ENCODE results near the gene DNAH1. TPM values are rescaled to one million over a fixed set of nuclear protein-coding genes. Genes with fewer than 3 reads are reported as not detected.

DNAH1 gene
- total RNA-seq, 1 experiment from 2014 or later, result 1.0 TPM

DNA sequence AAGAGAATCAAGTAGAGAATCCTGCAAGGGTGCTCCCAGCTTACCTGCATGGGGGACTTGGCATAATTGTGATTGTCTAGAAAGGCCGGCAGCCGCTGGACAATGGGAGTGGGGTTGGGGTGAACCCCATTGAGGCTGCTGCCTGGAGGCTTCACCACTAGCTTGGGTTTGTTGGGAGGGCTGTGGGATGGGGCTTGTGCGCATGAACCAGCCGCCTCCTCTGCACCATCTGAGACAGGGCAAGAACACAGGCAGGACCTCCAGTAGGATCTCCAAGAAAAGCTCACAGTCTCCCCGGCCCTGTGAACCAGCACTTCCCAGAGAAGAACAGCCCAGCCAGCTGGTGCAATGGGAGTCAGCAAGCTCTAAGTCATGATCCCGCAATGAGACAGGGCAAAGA is 88.9 kb downstream of the DNAH1 start:
- in situ Hi-C loops (cut with HindIII; ENCODE audit: low pct_unique_long_range_greater_than_20kb, low sequenced_read_pairs), result no loop called here
- DNase-seq (ENCODE audit: low read depth), result no peak

DNA sequence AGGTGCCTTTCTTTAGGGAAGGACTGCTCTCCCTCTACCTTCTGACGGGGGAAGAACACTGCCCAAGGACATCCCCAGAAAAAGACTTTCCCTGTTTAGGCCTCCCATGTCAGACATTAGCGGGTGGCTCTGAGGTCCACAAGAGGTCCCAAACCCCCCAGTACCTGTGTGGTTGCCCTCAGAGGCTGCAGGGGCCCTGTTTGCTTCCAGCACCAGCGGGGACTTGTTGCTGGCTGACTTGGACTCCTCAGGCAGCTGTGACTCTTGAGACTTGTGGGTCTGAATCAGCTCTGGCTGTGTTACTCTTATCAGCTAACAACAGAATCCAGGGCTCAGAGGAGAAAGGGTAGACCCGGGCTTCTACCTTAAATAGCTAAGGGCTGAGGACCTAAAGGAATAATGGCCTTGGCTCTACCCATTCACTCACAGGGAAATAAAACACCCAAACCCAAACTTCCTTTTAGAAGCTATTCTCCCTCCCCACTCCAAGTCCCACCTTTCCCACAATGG is 89.5 kb downstream of the DNAH1 start:
- in situ Hi-C loops (cut with HindIII; ENCODE audit: low pct_unique_long_range_greater_than_20kb, low sequenced_read_pairs), result no loop called here
- DNase-seq (ENCODE audit: low read depth), result no peak

DNA sequence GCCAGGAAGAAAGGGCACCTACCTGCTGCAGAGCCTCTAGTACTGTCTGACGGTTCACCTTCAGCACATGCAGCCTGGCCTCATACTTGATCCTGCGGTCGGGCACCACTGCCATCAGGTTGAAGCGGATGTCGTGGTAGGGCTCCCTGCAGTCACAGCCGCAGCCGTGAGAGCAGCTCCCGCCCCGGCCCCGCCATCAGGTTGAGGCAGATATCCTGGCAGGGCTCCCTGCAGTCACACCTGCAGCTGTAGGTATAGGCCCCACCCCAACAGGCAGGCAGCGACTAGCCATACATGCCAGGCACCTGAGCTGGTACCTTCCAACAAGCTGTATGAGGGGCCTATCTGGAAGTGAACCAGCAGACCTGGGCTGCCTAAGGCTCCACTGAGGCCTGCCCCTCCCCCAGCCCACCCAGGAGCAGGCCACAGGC is 90.1 kb downstream of the DNAH1 start:
- DNase-seq (ENCODE audit: low read depth), result no peak
- in situ Hi-C loops (cut with HindIII; ENCODE audit: low pct_unique_long_range_greater_than_20kb, low sequenced_read_pairs), result no loop called here

DNA sequence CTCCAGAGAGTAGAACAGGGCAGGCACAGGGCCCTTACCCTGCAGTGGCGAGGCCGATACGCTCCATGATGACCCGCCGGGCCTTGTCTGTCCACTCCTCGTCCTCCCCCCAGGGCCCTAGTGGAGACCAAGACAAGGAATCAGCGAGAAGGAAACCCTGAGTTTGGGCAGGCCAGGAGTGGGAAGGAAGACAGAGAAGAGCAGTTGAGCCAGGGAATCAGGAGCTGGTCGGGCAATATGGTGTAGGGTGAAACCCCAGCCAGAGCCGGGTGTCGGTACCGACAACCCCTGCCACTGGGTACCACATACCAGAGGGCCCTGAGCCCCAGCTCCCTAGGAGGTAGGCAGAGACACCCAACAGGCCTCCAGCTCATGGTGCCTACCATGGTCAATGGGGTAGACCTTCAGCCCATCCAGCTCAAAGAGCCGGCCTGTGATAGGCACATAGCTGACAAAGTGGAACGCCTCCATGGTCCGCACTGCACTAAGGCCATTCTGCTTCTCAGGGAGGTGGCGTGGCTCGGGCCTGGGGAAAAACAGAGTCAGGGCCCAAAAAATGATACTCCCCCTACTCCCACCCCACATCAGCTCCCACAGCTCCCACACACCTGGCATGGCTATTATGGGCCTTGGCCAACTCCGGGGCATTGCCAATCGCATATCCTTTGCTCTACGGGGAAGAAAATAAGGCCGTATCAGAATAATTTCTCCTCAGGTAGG is 90.8 kb downstream of the DNAH1 start:
- in situ Hi-C loops (cut with HindIII; ENCODE audit: low pct_unique_long_range_greater_than_20kb, low sequenced_read_pairs), result no loop called here
- no peak for DNase-seq (ENCODE audit: low read depth)

DNA sequence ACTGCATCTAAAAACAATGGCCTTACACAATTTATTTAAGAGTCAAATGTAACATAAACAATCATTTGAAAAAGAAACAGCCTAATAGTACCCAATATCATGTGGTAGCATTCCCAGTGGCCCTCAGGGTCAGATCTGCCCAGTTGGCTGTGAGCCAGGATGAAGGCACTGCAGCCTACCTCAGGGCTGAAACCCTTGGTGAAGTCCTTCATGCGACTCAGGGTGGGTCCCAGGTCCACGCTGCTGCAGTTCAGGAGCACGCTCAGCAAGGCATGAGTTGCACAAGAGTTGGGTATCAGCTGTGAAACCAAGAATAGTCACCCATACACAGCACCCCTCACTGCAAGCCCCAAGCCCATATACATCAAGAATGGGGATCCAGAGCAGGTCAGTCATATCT is 91.7 kb downstream of the DNAH1 start:
- in situ Hi-C loops (cut with HindIII; ENCODE audit: low pct_unique_long_range_greater_than_20kb, low sequenced_read_pairs), result no loop called here
- DNase-seq (ENCODE audit: low read depth), result no peak

DNA sequence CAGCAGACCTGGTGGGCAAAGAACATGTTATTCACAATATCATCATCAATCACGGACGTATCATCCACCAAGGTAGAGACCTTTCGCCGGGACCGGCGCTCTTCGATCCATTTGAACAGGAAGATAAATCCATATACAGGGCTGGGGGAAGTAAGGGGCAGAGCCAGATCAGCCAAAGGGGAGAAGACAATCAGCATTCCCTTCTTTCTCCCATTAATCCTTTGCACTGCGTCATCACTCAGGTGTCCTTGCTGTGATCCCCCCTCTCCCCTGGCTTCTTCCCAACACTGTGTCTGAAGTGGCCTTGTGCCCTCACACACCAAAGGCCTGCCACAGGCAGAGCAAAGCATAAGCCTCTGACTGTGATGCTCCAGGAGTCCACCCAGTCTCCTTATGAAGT is 92.3 kb downstream of the DNAH1 start:
- in situ Hi-C loops (cut with HindIII; ENCODE audit: low pct_unique_long_range_greater_than_20kb, low sequenced_read_pairs), result no loop called here
- DNase-seq (ENCODE audit: low read depth), result no peak

DNA sequence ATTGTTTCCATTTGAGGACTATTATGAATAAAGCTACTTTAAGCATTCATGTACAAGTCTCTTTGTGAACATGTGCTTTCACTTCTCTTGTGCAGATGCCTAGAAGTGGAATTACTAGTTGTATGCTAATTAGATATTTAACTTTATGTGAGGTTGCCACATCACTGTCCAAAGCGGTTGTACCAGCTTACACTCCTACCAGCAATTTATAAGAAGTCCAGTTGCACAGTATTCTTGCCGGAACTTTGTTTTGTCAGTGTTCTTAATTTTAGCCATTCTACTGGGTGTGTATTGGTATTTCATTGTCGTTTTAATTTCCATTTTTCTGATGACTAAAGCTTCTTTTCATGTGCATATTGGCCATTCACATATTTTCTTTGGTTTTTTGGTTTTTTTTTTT is 99.7 kb downstream of the DNAH1 start:
- in situ Hi-C loops (cut with HindIII; ENCODE audit: low pct_unique_long_range_greater_than_20kb, low sequenced_read_pairs), result no loop called here
- no peak for DNase-seq (ENCODE audit: low read depth)

DNA sequence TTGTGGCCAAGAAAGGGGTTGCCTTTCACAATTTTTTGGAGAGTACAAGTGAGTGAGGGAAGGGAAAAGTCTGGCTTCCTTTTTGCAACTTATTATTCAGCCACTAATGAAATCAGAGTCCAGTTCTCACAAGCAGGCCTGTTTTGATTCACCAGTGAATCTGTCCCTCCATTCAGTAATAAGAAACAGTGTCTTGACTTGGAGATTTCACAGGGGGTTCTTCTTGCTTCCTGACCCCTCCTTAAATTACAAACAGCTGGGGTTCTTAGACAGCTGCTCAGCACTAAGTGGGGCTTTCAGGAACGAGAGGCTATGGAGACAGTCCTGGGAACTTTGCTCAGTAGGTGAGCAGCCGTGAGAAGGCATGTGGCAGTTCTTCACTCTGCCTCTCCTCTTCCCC is 104.3 kb downstream of the DNAH1 start:
- in situ Hi-C loops (cut with HindIII; ENCODE audit: low pct_unique_long_range_greater_than_20kb, low sequenced_read_pairs), result no loop called here
- no peak for DNase-seq (ENCODE audit: low read depth)

DNA sequence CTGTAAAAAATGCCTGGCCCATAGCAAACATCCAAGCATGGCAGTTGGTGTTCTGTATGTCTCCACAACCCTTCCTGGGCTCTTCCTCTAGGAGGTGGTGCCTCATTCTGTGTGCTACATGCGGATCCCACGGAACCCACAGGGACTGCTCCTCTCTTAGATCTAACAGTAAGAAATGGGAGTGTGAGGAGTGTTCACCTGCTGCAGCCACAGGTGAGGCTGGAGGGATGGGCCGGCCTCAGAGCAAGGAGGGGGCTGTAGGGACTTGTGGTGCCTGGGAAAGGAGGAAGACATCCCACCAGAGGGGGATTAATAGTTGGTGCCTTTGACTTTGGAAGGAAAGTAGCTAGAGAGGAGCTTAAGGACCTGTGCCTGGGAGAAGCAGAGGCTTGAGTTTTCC is 106.5 kb downstream of the DNAH1 start:
- in situ Hi-C loops (cut with HindIII; ENCODE audit: low pct_unique_long_range_greater_than_20kb, low sequenced_read_pairs), result no loop called here

DNA sequence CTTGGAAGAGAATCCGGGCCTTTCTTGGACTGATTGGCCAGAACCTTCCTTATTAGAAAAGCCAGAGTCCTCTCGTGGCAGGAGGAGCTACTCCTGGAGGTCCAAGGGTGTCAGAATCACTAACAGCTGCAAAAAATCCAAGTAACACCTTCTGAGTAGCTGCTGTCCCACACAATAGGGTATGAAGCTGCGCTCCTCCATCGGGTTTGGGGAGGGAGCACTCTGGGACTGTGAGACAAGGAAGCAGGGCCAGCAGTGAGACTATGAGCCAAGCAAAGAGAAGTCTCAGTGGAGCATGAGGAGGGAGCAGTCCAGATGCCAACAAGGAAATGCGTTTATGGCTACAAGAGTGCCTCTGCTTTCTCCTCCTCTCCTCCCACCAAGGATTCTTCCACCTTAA is 107.1 kb downstream of the DNAH1 start:
- DNase-seq (ENCODE audit: low read depth), result no peak

More for the DNA sequence above, 106.5 kb downstream of the DNAH1 start:
- no peak for DNase-seq (ENCODE audit: low read depth)

DNA sequence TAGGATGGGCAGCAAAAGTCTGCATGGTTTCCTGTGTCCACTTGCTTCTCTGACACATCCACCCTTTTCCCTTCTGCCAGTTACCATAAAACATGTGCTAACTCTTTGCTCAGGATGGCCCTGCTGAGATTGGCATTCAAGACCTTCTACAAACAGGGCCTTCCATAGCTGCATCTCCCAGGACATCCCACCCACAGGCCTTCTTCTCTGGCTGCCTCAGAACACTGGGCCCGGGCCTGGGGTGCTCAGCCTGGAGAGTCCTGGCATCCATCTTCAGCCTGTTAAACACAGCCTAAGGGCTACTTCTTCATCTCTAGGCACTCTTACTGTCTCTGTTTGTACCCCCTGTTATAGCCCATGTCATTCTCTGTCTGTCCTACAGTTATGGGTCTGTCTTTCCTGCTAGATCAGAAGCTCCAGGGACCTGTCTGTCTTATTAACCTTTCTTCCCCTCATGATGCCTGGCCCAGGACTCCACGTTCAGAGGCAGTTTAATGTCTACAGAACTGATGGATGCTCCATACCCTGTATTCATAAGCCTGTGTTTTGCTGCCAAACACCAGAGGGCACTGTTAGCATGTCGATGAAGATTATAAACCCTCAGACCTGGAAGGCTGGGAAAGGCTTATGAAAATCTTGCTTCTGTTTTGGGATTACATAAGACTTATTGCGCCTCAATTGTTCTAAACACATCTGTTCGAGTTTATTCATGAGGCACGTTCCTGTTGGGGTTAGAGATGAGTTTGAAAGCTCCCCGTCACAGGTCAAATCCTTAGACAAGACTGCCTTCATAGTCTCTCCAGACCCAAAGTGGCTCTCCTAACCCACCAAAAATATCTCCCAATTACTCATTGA is 112.3 kb downstream of the DNAH1 start:
- DNase-seq (ENCODE audit: low read depth), result peak; percentile 31
- in situ Hi-C loops (cut with HindIII; ENCODE audit: low pct_unique_long_range_greater_than_20kb, low sequenced_read_pairs), result no loop called here

More for the DNA sequence above, 107.1 kb downstream of the DNAH1 start:
- in situ Hi-C loops (cut with HindIII; ENCODE audit: low pct_unique_long_range_greater_than_20kb, low sequenced_read_pairs), result no loop called here

DNA sequence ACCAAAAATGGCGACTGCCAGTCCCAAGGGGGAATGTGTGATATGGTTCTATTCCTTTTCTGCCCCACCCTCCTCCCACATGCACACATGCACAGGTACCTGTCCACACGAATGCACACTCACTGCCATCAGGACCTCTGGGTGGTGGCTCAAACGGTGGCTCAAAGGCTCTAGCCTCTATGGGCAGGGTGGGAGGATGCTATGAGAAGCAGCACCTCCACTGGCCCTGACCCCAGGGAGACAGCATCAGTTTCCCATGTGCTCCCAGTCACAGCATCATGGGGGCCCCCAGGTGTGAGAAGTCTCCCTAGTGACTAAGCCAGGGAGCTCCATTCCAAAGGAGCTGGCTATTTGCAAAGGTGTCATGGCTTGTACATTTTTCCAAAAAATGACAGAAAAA is 112.9 kb downstream of the DNAH1 start:
- in situ Hi-C loops (cut with HindIII; ENCODE audit: low pct_unique_long_range_greater_than_20kb, low sequenced_read_pairs), result no loop called here
- DNase-seq (ENCODE audit: low read depth), result no peak

DNA sequence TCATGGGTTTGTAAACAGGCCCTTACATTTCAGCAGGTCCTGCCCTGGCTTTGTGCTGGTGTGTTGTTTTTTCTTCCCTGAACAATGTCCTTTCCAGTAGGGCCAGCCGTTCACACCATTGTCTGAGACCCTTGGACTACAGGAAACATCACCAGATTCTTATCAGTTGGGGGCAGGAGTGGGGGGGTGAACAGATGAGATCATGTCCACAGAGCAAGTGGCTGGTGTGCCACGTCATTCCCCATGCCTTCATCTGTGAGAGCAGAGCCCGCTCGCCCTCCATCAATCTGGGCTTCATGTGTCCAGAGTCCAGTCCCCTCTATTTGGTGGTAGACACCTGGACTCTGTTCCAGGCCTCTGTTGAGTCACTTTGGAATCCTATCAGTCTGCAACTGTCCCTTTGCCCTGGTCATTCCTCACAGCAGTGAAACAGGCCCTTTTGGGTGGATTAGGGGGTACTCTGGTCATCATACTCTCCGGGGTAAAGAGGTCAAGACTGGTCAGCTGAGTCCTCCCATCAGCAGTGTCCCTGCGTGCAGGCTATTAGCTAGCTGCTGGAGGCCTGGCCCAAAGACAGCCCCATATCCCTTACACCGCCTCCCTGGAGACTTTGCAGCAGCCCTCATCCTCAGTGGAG is 113.8 kb downstream of the DNAH1 start:
- no peak for DNase-seq (ENCODE audit: low read depth)
- in situ Hi-C loops (cut with HindIII; ENCODE audit: low pct_unique_long_range_greater_than_20kb, low sequenced_read_pairs), result no loop called here

DNA sequence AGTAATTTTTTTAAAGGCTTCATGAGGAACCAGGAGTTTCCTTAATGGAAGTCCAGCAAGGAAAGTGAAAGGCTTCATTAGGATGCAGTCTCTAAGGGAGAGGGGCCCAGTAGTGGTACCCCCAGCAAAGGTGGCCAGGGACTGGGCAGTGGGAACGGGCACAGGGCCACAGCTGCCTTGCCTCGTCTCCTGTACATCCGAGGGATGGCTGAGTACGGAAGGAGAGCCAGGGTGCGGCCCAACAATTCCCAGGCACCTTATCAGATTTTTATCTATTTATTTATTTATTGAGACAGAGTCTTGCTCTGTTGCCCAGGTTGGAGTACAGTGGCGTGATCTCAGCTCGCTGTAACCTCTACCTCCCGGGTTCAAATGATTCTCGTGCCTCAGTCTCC is 114.3 kb downstream of the DNAH1 start:
- no peak for DNase-seq (ENCODE audit: low read depth)
- in situ Hi-C loops (cut with HindIII; ENCODE audit: low pct_unique_long_range_greater_than_20kb, low sequenced_read_pairs), result no loop called here

DNA sequence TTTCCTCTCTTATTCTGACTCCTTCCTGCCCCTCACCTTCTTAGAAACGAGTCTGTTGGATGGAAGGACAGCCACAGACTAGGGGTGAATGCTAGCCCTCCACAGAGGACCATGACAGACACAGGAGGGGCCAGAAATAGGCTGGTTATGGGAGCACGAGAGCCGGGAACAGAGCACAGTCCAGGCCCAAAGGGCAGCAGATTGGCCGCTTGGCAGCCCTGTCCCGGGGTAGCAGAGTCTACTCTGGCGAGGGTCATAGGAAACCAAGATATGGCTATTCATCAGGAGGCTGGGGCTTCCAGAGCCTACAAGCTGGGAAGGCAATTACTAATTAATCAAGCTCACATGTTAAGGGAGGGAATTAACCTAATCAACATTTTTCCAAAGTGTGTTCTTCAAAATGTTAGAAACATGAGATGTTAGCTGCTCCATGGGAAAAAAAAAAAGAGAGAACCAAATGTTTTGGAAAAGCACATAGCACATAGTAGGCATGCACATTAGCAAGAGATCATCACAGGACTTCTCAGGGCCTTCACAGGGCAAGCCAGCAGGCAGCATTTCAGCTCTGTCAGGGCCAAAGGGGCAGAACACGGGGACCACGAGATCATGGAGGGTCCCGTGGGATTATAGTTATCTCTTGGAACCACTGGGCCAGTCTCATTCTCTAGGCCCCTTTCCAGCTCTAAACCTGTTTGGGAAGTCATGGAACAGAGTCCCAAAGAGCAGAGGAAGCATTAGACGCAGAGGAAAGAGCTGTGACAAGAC is 115.5 kb downstream of the DNAH1 start:
- in situ Hi-C loops (cut with HindIII; ENCODE audit: low pct_unique_long_range_greater_than_20kb, low sequenced_read_pairs), result no loop called here
- DNase-seq (ENCODE audit: low read depth), result no peak

DNA sequence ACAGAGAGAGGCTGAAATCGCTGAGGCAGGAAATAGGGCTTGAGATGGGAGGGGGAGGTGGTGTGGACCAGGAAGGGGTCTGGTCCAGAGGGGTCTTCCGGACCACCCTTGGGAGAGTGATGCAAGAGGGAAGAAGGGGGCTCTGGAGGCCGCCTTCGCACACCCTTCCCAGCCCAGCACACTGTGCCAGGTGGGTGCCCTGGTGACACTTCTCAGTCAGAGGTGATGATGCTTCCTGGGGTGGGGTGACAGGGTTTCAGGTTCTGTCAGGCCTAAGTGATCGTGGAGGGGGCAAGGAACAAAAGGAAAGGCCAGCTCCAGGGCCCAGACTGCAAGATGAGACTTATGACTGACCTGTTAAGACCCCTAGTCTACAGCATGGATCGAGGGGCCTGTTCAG is 116.1 kb downstream of the DNAH1 start:
- DNase-seq (ENCODE audit: low read depth), result no peak
- in situ Hi-C loops (cut with HindIII; ENCODE audit: low pct_unique_long_range_greater_than_20kb, low sequenced_read_pairs), result no loop called here

DNA sequence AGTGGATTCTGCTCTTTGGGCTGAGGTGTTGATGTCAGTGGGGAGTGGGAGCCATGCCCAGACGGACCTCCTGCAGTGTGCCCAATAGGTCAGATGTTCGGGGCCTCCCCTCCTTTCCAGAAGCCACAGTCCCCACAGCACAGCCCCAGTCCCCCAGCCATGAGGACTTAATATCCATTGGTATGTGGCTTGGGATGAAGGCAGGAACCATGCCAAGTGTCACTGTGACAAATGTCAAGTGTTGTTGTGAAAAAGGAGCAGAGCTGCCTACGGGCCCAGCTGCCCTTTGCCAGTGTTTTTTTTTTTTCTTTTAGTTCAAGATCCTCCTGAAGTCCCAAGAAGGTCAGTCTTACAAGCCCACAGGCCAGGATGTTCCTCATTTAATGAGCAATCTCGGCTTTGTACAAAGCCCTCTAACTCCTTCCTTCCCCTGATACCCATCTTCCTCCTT is 116.6 kb downstream of the DNAH1 start:
- in situ Hi-C loops (cut with HindIII; ENCODE audit: low pct_unique_long_range_greater_than_20kb, low sequenced_read_pairs), result no loop called here
- no peak for DNase-seq (ENCODE audit: low read depth)

DNA sequence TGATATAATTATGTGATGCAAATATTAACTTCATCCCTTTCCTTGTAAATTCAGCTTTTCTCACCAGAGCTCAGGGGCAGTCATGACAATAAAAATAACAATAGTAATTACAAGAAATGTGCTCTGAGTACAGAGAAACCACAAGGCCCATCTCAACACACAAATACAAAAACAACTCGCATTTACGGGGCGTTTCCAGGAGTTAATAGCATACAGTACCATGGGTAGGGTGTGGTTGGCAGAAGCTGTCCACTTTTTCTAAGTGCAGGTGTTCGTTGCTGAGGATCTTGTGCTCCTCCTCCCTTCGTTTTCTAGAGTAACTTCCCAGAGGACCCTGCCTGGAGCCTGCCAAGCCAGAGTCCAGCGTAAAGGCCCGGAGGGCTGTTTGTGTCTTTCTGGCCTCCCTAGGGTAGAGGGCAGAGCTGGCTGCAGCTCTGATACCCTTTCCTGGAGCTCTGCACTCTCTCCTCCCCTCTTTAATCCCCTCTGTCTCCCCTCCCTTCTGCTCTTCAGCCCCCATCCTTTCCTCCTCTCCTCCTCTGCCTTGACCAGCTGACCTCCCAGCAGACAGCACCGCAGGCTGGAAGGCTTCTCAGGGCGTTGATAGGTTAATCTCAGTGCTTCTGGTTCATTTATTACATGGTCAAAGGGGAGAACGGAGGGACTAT is 117.3 kb downstream of the DNAH1 start:
- in situ Hi-C loops (cut with HindIII; ENCODE audit: low pct_unique_long_range_greater_than_20kb, low sequenced_read_pairs), result no loop called here
- no peak for DNase-seq (ENCODE audit: low read depth)
